Type B pancreatic cell (in vitro differentiated cells): ENCODE data around the gene LRRC14B. TPM values are rescaled to one million over a fixed set of nuclear protein-coding genes. Genes with fewer than 3 reads are reported as not detected.

Experiments
- DNase-seq: peaks from one replicate; pipeline ENCODE4 v3.0.0; 2021; ENCODE audit warnings: mixed read lengths; ENCODE audit not compliant: unreplicated experiment; ENCODE audit errors: extremely low spot score
- H3K27ac Mint-ChIP-seq: 2 replicates; pipeline ENCODE4 v1.8.0; 2021; ENCODE audit warnings: mild to moderate bottlenecking, mixed read lengths
- H3K27me3 Mint-ChIP-seq: 2 replicates; pipeline ENCODE4 v1.8.0; 2021; ENCODE audit warnings: mixed read lengths
- H3K36me3 Mint-ChIP-seq: 2 replicates; pipeline ENCODE4 v1.8.0; 2021; ENCODE audit warnings: mixed read lengths
- H3K4me1 Mint-ChIP-seq: one replicate; pipeline ENCODE4 v1.8.0; 2021; ENCODE audit warnings: mixed read lengths; ENCODE audit not compliant: unreplicated experiment
- H3K4me3 Mint-ChIP-seq: 2 replicates; pipeline ENCODE4 v1.8.0; 2021; ENCODE audit warnings: mild to moderate bottlenecking, mixed read lengths
- H3K9me3 Mint-ChIP-seq: 2 replicates; pipeline ENCODE4 v1.8.0; 2021; ENCODE audit warnings: mixed read lengths
- CTCF ChIP-seq: fragments of 200-600 bp; sonication (generic); conservative IDR thresholded peaks from 2 replicates; pipeline ENCODE4 v1.5.0; 2021; ENCODE audit warnings: antibody characterized with exemption, mild to moderate bottlenecking
- total RNA-seq: library from RNA; stranded (reverse); gene quantifications from 2 replicates; pipeline ENCODE4 v1.2.1, GENCODE V29; 2021; ENCODE audit warnings: low replicate concordance

Gene LRRC14B
- total RNA-seq, 1 donor from 2014 or later = not detected

- no peak overlapping the region for H3K4me3 Mint-ChIP-seq
- DNase-seq = no peak
- H3K36me3 Mint-ChIP-seq = peaks cover 8% of the 10 kb centered on the region
- no peak overlapping the region for H3K27ac Mint-ChIP-seq
- no peak for TF ChIP-seq CTCF
- no peaks in the 10 kb centered on the region for H3K27me3 Mint-ChIP-seq
- H3K9me3 Mint-ChIP-seq = no peaks in the 10 kb centered on the region
- peaks cover 9% of the 10 kb centered on the region for H3K4me1 Mint-ChIP-seq
These were observed 22.1 kb upstream of the LRRC14B start for GRCh38 chr5:169071-169727.

GRCh38 chr5:169728-170094 lies 21.6 kb upstream of the LRRC14B start:
- no peak for DNase-seq
- Mint-ChIP-seq H3K36me3 (peaks cover 6% of the 10 kb centered on the region), H3K9me3 (no peaks in the 10 kb centered on the region), H3K4me1 (peaks cover 9% of the 10 kb centered on the region), H3K27ac (no peak overlapping the region), H3K4me3 (no peak overlapping the region), H3K27me3 (no peaks in the 10 kb centered on the region)
- TF ChIP-seq CTCF = no peak

GRCh38 chr5:170971-171800 lies 20.1 kb upstream of the LRRC14B start:
- Mint-ChIP-seq H3K27ac (no peak overlapping the region), H3K9me3 (no peaks in the 10 kb centered on the region)
- DNase-seq = no peak

GRCh38 chr5:171801-172331 lies 19.4 kb upstream of the LRRC14B start:
- H3K36me3 Mint-ChIP-seq = peaks cover 6% of the 10 kb centered on the region
- TF ChIP-seq CTCF = no peak
- H3K9me3 Mint-ChIP-seq = no peaks in the 10 kb centered on the region
- no peak overlapping the region for H3K4me3 Mint-ChIP-seq
- no peak for DNase-seq
- no peak overlapping the region for H3K27ac Mint-ChIP-seq
- peaks cover 9% of the 10 kb centered on the region for H3K4me1 Mint-ChIP-seq
- no peaks in the 10 kb centered on the region for H3K27me3 Mint-ChIP-seq

More at GRCh38 chr5:170971-171800, 20.1 kb upstream of the LRRC14B start:
- Mint-ChIP-seq H3K36me3 (peaks cover 6% of the 10 kb centered on the region), H3K27me3 (no peaks in the 10 kb centered on the region), H3K4me1 (peaks cover 9% of the 10 kb centered on the region), H3K4me3 (no peak overlapping the region)
- TF ChIP-seq CTCF = no peak

GRCh38 chr5:172421-172820 lies 18.9 kb upstream of the LRRC14B start:
- Mint-ChIP-seq H3K27ac (no peak overlapping the region), H3K9me3 (no peaks in the 10 kb centered on the region), H3K36me3 (peaks cover 6% of the 10 kb centered on the region), H3K27me3 (no peaks in the 10 kb centered on the region), H3K4me3 (no peak overlapping the region), H3K4me1 (peaks cover 9% of the 10 kb centered on the region)
- TF ChIP-seq CTCF = no peak
- DNase-seq = no peak
